ENCODE data around the gene LTB4R2. TPM values are rescaled to one million over a fixed set of nuclear protein-coding genes. Genes with fewer than 3 reads are reported as not detected.
A peak's percentile ranks its signal among the peaks of the same experiment; 100 is the strongest.

LTB4R2 gene
- total and polyA plus RNA-seq, 2 experiments from 2014 or later, result 0.45 to 3.5 TPM

DNA sequence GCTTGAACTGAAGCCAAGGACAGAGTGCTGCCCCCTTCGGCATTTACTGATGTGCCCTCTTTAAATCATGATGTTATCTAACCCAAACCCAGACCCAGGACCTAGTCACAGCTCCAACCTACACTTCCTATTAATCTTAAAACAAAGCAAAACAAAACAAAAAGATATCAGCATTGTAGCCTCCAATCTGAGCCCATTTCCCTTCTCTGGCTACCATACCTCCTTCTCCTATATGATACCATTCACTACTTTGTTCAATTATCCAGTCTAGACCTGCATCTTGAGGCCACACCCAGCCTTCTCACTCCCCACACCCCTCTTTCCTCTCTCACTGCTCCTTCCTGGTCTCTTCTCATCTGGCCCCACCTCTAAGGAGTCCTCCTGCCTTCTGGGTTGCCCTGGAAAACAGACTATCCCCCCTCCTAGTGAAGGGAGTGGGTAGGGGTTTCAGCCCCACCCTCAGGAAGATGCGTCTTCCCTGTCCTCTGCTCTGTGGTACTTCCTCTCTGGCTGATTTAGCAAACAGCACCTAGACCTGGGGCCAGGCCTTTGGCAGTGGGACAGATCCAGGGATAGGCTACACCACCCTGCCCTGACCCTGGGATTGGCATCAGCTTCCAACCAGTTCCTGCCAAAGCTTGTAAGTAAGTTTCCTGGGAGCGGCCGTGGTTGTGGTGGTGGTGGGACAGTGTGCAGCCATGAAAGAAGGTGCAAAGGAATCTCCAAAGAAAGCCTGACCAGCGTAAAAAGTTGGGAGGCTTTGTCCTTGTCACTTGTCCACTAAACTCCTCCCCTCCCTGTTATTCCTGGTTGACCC is 4.6 kb downstream of the LTB4R2 start:
- Histone ChIP-seq H3K9ac (no peak overlapping the region), H3K4me2 (ENCODE audit: unreplicated experiment) (no peak overlapping the region), H3K27me3 (replicated peaks; ENCODE audit: insufficient read depth) (no peaks in the 10 kb centered on the region), H3K36me3 (ENCODE audit: low read depth) (no peaks in the 10 kb centered on the region), H3K4me3 (no peak overlapping the region), H3K9me3 (ENCODE audit: low read depth) (no peaks in the 10 kb centered on the region), H2AFZ (no peak overlapping the region), H4K20me1 (ENCODE audit: insufficient read depth) (no peaks in the 10 kb centered on the region), H3F3A (ENCODE audit: insufficient read depth) (peaks cover 14% of the 10 kb centered on the region), H3K27ac (no peak overlapping the region), H3K79me2 (ENCODE audit: insufficient read depth) (no peaks in the 10 kb centered on the region), H3K4me1 (ENCODE audit: insufficient read depth) (peaks cover 28% of the 10 kb centered on the region), H3K9me2 (ENCODE audit: insufficient read depth) (no peaks in the 10 kb centered on the region)
- TF ChIP-seq EZH2phosphoT487 (IDR thresholded peaks at IDR 0.05; ENCODE audit: insufficient read depth, low read depth) (no peak), EZH2 (IDR thresholded peaks at IDR 0.05; ENCODE audit: insufficient read depth, poor library complexity, severe bottlenecking) (no peak)
- no peak for DNase-seq
- WGBS, 2 experiments (ENCODE audit: low coverage in 1 of 2, low lambda C conversion rate in 2 of 2, missing lambda C conversion rate in 2 of 2), result 83 to 93% methylated on average over 5 of the region's 5 CpGs
- in situ Hi-C loops (cut with MboI), result no loop called here

DNA sequence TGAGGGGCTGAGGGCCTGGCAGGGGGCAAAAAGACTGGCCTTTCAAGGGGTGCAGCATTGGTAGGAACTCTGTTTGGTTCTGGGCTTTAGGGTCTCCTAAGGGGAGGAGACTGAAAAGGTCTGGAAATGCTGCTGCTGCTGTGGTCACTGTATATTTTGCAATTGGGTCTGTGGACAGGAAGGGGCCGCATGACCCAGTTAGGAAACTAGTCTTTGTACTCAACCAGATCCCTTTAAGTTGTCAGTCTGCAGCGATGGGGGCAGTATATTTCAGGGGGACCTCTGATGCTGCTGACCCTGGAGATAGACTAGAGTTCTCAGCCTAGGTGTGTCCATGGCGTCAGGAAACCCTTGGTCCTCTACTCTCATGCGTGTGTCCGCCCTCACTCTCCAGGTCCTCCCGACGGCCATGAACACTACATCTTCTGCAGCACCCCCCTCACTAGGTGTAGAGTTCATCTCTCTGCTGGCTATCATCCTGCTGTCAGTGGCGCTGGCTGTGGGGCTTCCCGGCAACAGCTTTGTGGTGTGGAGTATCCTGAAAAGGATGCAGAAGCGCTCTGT is 5.4 kb downstream of the LTB4R2 start:
- H3K9ac ChIP-seq, result no peak overlapping the region
- H3K4me1 ChIP-seq (ENCODE audit: insufficient read depth), result peaks cover 24% of the 10 kb centered on the region
- H4K20me1 ChIP-seq (ENCODE audit: insufficient read depth), result no peaks in the 10 kb centered on the region
- H3K79me2 ChIP-seq (ENCODE audit: insufficient read depth), result no peaks in the 10 kb centered on the region
- no peaks in the 10 kb centered on the region for H3K36me3 ChIP-seq (ENCODE audit: low read depth)
- H3K4me3 ChIP-seq, result no peak overlapping the region
- H3K9me2 ChIP-seq (ENCODE audit: insufficient read depth), result no peaks in the 10 kb centered on the region
- H3K9me3 ChIP-seq (ENCODE audit: low read depth), result no peaks in the 10 kb centered on the region
- TF ChIP-seq EZH2phosphoT487 (IDR thresholded peaks at IDR 0.05; ENCODE audit: insufficient read depth, low read depth), result no peak
- TF ChIP-seq EZH2 (IDR thresholded peaks at IDR 0.05; ENCODE audit: insufficient read depth, poor library complexity, severe bottlenecking), result no peak
- 93 to 94% methylated on average over 10 of the region's 10 CpGs for WGBS, 2 experiments (ENCODE audit: low coverage in 1 of 2, low lambda C conversion rate in 2 of 2, missing lambda C conversion rate in 2 of 2)
- no peak overlapping the region for H2AFZ ChIP-seq
- peaks cover 14% of the 10 kb centered on the region for H3F3A ChIP-seq (ENCODE audit: insufficient read depth)
- no peaks in the 10 kb centered on the region; the same call in 1 of the 2 replicates for H3K27me3 ChIP-seq (replicated peaks; ENCODE audit: insufficient read depth)
- no peak overlapping the region for H3K4me2 ChIP-seq (ENCODE audit: unreplicated experiment)
- no peak for DNase-seq
- no peak overlapping the region for H3K27ac ChIP-seq
- in situ Hi-C loops (cut with MboI), result no loop called here

DNA sequence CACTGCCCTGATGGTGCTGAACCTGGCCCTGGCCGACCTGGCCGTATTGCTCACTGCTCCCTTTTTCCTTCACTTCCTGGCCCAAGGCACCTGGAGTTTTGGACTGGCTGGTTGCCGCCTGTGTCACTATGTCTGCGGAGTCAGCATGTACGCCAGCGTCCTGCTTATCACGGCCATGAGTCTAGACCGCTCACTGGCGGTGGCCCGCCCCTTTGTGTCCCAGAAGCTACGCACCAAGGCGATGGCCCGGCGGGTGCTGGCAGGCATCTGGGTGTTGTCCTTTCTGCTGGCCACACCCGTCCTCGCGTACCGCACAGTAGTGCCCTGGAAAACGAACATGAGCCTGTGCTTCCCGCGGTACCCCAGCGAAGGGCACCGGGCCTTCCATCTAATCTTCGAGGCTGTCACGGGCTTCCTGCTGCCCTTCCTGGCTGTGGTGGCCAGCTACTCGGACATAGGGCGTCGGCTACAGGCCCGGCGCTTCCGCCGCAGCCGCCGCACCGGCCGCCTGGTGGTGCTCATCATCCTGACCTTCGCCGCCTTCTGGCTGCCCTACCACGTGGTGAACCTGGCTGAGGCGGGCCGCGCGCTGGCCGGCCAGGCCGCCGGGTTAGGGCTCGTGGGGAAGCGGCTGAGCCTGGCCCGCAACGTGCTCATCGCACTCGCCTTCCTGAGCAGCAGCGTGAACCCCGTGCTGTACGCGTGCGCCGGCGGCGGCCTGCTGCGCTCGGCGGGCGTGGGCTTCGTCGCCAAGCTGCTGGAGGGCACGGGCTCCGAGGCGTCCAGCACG is 6.1 kb downstream of the LTB4R2 start:
- in situ Hi-C loops (cut with MboI), result no loop called here
- Histone ChIP-seq H3K79me2 (ENCODE audit: insufficient read depth) (no peaks in the 10 kb centered on the region), H3K9me3 (ENCODE audit: low read depth) (no peaks in the 10 kb centered on the region), H3K27ac (no peak overlapping the region), H3F3A (ENCODE audit: insufficient read depth) (peaks cover 14% of the 10 kb centered on the region), H3K9me2 (ENCODE audit: insufficient read depth) (no peaks in the 10 kb centered on the region), H3K9ac (no peak overlapping the region), H3K4me3 (no peak overlapping the region), H2AFZ (no peak overlapping the region; the same call in 1 of the 2 replicates), H3K27me3 (replicated peaks; ENCODE audit: insufficient read depth) (no peaks in the 10 kb centered on the region; the same call in 1 of the 2 replicates), H3K4me1 (ENCODE audit: insufficient read depth) (peaks cover 20% of the 10 kb centered on the region), H4K20me1 (ENCODE audit: insufficient read depth) (no peaks in the 10 kb centered on the region), H3K4me2 (ENCODE audit: unreplicated experiment) (no peak overlapping the region), H3K36me3 (ENCODE audit: low read depth) (no peaks in the 10 kb centered on the region)
- WGBS, 2 experiments (ENCODE audit: low coverage in 1 of 2, low lambda C conversion rate in 2 of 2, missing lambda C conversion rate in 2 of 2), result 36 to 44% methylated on average over 63 to 69 of the region's 70 CpGs
- DNase-seq, result peak; percentile 36
- TF ChIP-seq EZH2phosphoT487 (IDR thresholded peaks at IDR 0.05; ENCODE audit: insufficient read depth, low read depth), result no peak
- no peak for TF ChIP-seq EZH2 (IDR thresholded peaks at IDR 0.05; ENCODE audit: insufficient read depth, poor library complexity, severe bottlenecking)

DNA sequence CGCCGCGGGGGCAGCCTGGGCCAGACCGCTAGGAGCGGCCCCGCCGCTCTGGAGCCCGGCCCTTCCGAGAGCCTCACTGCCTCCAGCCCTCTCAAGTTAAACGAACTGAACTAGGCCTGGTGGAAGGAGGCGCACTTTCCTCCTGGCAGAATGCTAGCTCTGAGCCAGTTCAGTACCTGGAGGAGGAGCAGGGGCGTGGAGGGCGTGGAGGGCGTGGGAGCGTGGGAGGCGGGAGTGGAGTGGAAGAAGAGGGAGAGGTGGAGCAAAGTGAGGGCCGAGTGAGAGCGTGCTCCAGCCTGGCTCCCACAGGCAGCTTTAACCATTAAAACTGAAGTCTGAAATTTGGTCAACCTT is 6.6 kb downstream of the LTB4R2 start:
- Histone ChIP-seq H3F3A (ENCODE audit: insufficient read depth) (peaks cover 14% of the 10 kb centered on the region), H3K27ac (no peak overlapping the region), H3K27me3 (replicated peaks; ENCODE audit: insufficient read depth) (no peaks in the 10 kb centered on the region; the same call in 1 of the 2 replicates), H3K4me2 (ENCODE audit: unreplicated experiment) (no peak overlapping the region), H3K4me1 (ENCODE audit: insufficient read depth) (peaks cover 18% of the 10 kb centered on the region), H3K9me2 (ENCODE audit: insufficient read depth) (no peaks in the 10 kb centered on the region), H2AFZ (no peak overlapping the region), H3K4me3 (no peak overlapping the region), H3K36me3 (ENCODE audit: low read depth) (no peaks in the 10 kb centered on the region), H4K20me1 (ENCODE audit: insufficient read depth) (no peaks in the 10 kb centered on the region), H3K79me2 (ENCODE audit: insufficient read depth) (no peaks in the 10 kb centered on the region), H3K9me3 (ENCODE audit: low read depth) (no peaks in the 10 kb centered on the region), H3K9ac (no peak overlapping the region)
- in situ Hi-C loops (cut with MboI), result no loop called here
- DNase-seq, result no peak
- 27 to 38% methylated on average over 15 to 18 of the region's 18 CpGs for WGBS, 2 experiments (ENCODE audit: low coverage in 1 of 2, low lambda C conversion rate in 2 of 2, missing lambda C conversion rate in 2 of 2)
- no peak for TF ChIP-seq EZH2 (IDR thresholded peaks at IDR 0.05; ENCODE audit: insufficient read depth, poor library complexity, severe bottlenecking)
- no peak for TF ChIP-seq EZH2phosphoT487 (IDR thresholded peaks at IDR 0.05; ENCODE audit: insufficient read depth, low read depth)
